Thyroid gland (tissue), 4 donors: Measurements from ENCODE around the gene C5orf63. TPM values are rescaled to one million over a fixed set of nuclear protein-coding genes. Genes with fewer than 3 reads are reported as not detected.

ENCODE experiments used
- DNase-seq, 2 donors: peaks; one replicate each; pipeline ENCODE4 v3.0.0-alpha.2; 2019
- H3K27ac ChIP-seq, 3 donors: fragments of 200-600 bp; sonication (generic); 1 replicate in 2 of 3; 2 replicates in 1 of 3; pipeline ENCODE4 v1.5.1; 2016 to 2019; ENCODE audit warnings: mild to moderate bottlenecking in 1 of 3, moderate library complexity in 1 of 3
- H3K27me3 ChIP-seq: fragments of 200-600 bp; sonication (generic); one replicate; pipeline ENCODE4 v1.5.1; 2019
- H3K36me3 ChIP-seq, 2 donors: fragments of 200-600 bp; sonication (generic); one replicate each; pipeline ENCODE4 v1.5.1; 2016 to 2019
- H3K4me1 ChIP-seq, 2 donors: fragments of 200-600 bp; sonication (generic); one replicate each; pipeline ENCODE4 v1.5.1; 2017 to 2019
- H3K4me3 ChIP-seq, 3 donors: fragments of 200-600 bp; sonication (generic); replicated peaks in 1 of 3; 1 replicate in 2 of 3; 2 replicates in 1 of 3; pipeline ENCODE4 v1.5.1; 2016; ENCODE audit warnings: mild to moderate bottlenecking in 1 of 3
- H3K9me3 ChIP-seq: fragments of 200-600 bp; sonication (generic); one replicate; pipeline ENCODE4 v1.5.1; 2017
- CTCF ChIP-seq, 6 experiments: fragments of 200-600 bp in 3 of 6; fragments of 450-650 bp in 3 of 6; sonication (generic) in 3 of 6; IDR thresholded peaks; one replicate each; pipeline ENCODE4 v1.5.1; 2016 to 2019; ENCODE audit warnings: antibody characterized with exemption in 6 of 6, mild to moderate bottlenecking in 2 of 6, inconsistent platforms in 1 of 6, moderate library complexity in 1 of 6
- POLR2A ChIP-seq, 2 donors: fragments of 450-650 bp; IDR thresholded peaks; one replicate each; pipeline ENCODE4 v1.6.1; 2017; ENCODE audit warnings: antibody characterized with exemption in 2 of 2, mild to moderate bottlenecking in 2 of 2, moderate library complexity in 1 of 2
- WGBS, 2 donors: methylation state at CpG; one replicate each; pipeline ENCODE4 v1.1.5; 2017; 5-methylcytosine and 5-hydroxymethylcytosine counted together
- intact Hi-C: fragments of 100-400 bp; cut with DNase I; formaldehyde crosslinking; loops from one replicate; pipeline ENCODE4 v1.15.1; 2023
- total RNA-seq, 4 donors: library from RNA; depleted of rRNA; stranded (reverse); fragments of >200 nt; gene quantifications; one replicate each; pipeline ENCODE4 v1.2.3, GENCODE V29; 2016

Gene C5orf63
- total RNA-seq, 4 donors from 2014 or later: 4.3 to 13.7 (median 6.6) TPM

GRCh38 chr5:127085371-127085770, 12.1 kb upstream of the C5orf63 start:
- Histone ChIP-seq H3K27me3 (no peaks in the 10 kb centered on the region), H3K4me1 (no peaks in the 10 kb centered on the region), H3K4me3 (no peak overlapping the region), H3K27ac (no peak overlapping the region), H3K36me3 (no peaks in the 10 kb centered on the region), H3K9me3 (no peaks in the 10 kb centered on the region)
- intact Hi-C loops: no loop called here
- DNase-seq: no peak
- WGBS, 2 donors: 91 to 94% methylated on average over 2 of the region's 2 CpGs
- no peak for TF ChIP-seq CTCF (IDR thresholded peaks at IDR 0.05)
- no peak for TF ChIP-seq POLR2A (IDR thresholded peaks at IDR 0.05)

- Histone ChIP-seq H3K9me3 (no peaks in the 10 kb centered on the region), H3K4me3 (no peak overlapping the region), H3K27me3 (no peaks in the 10 kb centered on the region), H3K4me1 (no peaks in the 10 kb centered on the region), H3K36me3 (no peaks in the 10 kb centered on the region), H3K27ac (no peak overlapping the region)
- whole genome bisulfite sequencing, 2 donors: 92 to 94% methylated on average over 3 of the region's 3 CpGs
- DNase-seq: no peak
- intact Hi-C loops: no loop called here
- TF ChIP-seq CTCF (IDR thresholded peaks at IDR 0.05) (no peak), POLR2A (IDR thresholded peaks at IDR 0.05) (no peak)
Measured at GRCh38 chr5:127084656-127085055, 11.4 kb upstream of the C5orf63 start.

- DNase-seq: no peak
- no peak overlapping the region for H3K4me3 ChIP-seq
- no peaks in the 10 kb centered on the region for H3K27me3 ChIP-seq
- no peaks in the 10 kb centered on the region for H3K9me3 ChIP-seq
- H3K36me3 ChIP-seq: no peaks in the 10 kb centered on the region
- H3K27ac ChIP-seq: no peak overlapping the region
- 94 to 95% methylated on average over 2 of the region's 2 CpGs for WGBS, 2 donors
- no peak for TF ChIP-seq POLR2A (IDR thresholded peaks at IDR 0.05)
- no peak for TF ChIP-seq CTCF (IDR thresholded peaks at IDR 0.05)
- intact Hi-C loops: no loop called here
- no peaks in the 10 kb centered on the region for H3K4me1 ChIP-seq
Measured at GRCh38 chr5:127083711-127084110, 10.4 kb upstream of the C5orf63 start.

GRCh38 chr5:127079994-127080491, 6.7 kb upstream of the C5orf63 start:
- H3K27me3 ChIP-seq: no peaks in the 10 kb centered on the region
- TF ChIP-seq POLR2A (IDR thresholded peaks at IDR 0.05) (no peak), CTCF (IDR thresholded peaks at IDR 0.05) (no peak)
- no peak overlapping the region for H3K4me3 ChIP-seq
- intact Hi-C loops: no loop called here
- no peaks in the 10 kb centered on the region for H3K36me3 ChIP-seq
- WGBS, 2 donors: 51 to 52% methylated on average over 9 of the region's 9 CpGs
- no peak overlapping the region for H3K27ac ChIP-seq
- DNase-seq: no peak
- H3K4me1 ChIP-seq: no peaks in the 10 kb centered on the region
- no peaks in the 10 kb centered on the region for H3K9me3 ChIP-seq

GRCh38 chr5:127077366-127077765, 4.1 kb upstream of the C5orf63 start:
- no peaks in the 10 kb centered on the region for H3K9me3 ChIP-seq
- intact Hi-C loops: no loop called here
- no peak overlapping the region for H3K4me3 ChIP-seq
- 72 to 88% methylated on average over 1 of the region's 1 CpG for whole genome bisulfite sequencing, 2 donors
- H3K27ac ChIP-seq: no peak overlapping the region
- no peaks in the 10 kb centered on the region for H3K36me3 ChIP-seq
- no peak for DNase-seq
- H3K27me3 ChIP-seq: no peaks in the 10 kb centered on the region
- no peaks in the 10 kb centered on the region for H3K4me1 ChIP-seq
- TF ChIP-seq POLR2A (IDR thresholded peaks at IDR 0.05) (no peak), CTCF (IDR thresholded peaks at IDR 0.05) (no peak)
